Esophagus muscularis mucosa (tissue), 4 donors: ENCODE measurements around the gene NT5DC1. TPM values are rescaled to one million over a fixed set of nuclear protein-coding genes. Genes with fewer than 3 reads are reported as not detected.

Experiments used
- DNase-seq: peaks from one replicate; pipeline ENCODE4 v3.0.0-alpha.2; 2017; ENCODE audit errors: extremely low spot score
- H3K27ac ChIP-seq, 4 donors: fragments of 200-600 bp; sonication (generic); replicated peaks in 1 of 4; 1 replicate in 3 of 4; 2 replicates in 1 of 4; pipeline ENCODE4 v1.5.1; 2016 to 2019; ENCODE audit warnings: mild to moderate bottlenecking in 1 of 4
- H3K27me3 ChIP-seq, 4 donors: fragments of 200-600 bp; sonication (generic); one replicate each; pipeline versions ENCODE4 v1.5.1 to v1.6.0; 2016 to 2019
- H3K36me3 ChIP-seq, 4 donors: fragments of 200-600 bp; sonication (generic); one replicate each; pipeline ENCODE4 v1.5.1; 2016 to 2019
- H3K4me1 ChIP-seq, 4 donors: fragments of 200-600 bp; sonication (generic); one replicate each; pipeline ENCODE4 v1.5.1; 2016 to 2019
- H3K4me3 ChIP-seq, 4 donors: fragments of 200-600 bp; sonication (generic); 1 replicate in 2 of 4; 2 replicates in 2 of 4; pipeline ENCODE4 v1.5.1; 2016 to 2019; ENCODE audit warnings: mild to moderate bottlenecking in 4 of 4, moderate library complexity in 1 of 4
- H3K9me3 ChIP-seq, 4 donors: fragments of 200-600 bp; sonication (generic); 1 replicate in 3 of 4; 2 replicates in 1 of 4; pipeline ENCODE4 v1.5.1; 2016 to 2019
- CTCF ChIP-seq, 3 experiments: fragments of 200-600 bp in 2 of 3; fragments of 450-650 bp in 1 of 3; sonication (generic) in 2 of 3; IDR thresholded peaks; one replicate each; pipeline ENCODE4 v1.5.1; 2017 to 2019; ENCODE audit warnings: antibody characterized with exemption in 3 of 3, mild to moderate bottlenecking in 2 of 3, moderate library complexity in 1 of 3
- EP300 ChIP-seq: sonication (generic); formaldehyde crosslinking; IDR thresholded peaks from one replicate; pipeline ENCODE4 v1.6.1; 2017; ENCODE audit warnings: antibody characterized with exemption
- POLR2A ChIP-seq: fragments of 450-650 bp; IDR thresholded peaks from one replicate; pipeline ENCODE4 v1.6.1; 2017; ENCODE audit warnings: antibody characterized with exemption, moderate library complexity, mild to moderate bottlenecking, low read depth
- POLR2AphosphoS5 ChIP-seq, 2 donors: sonication (generic); formaldehyde crosslinking; IDR thresholded peaks; one replicate each; pipeline ENCODE4 v1.6.1; 2017; ENCODE audit warnings: antibody characterized with exemption in 2 of 2
- WGBS: methylation state at CpG from one replicate; pipeline ENCODE4 v1.1.5; 2018; 5-methylcytosine and 5-hydroxymethylcytosine counted together
- intact Hi-C: fragments of 100-400 bp; cut with DNase I; formaldehyde crosslinking; loops from one replicate; pipeline ENCODE4 v1.15.1; 2023
- total RNA-seq, 4 donors: library from RNA; depleted of rRNA; stranded (reverse); fragments of >200 nt; gene quantifications; one replicate each; pipeline versions ENCODE4 v1.1.0 to v1.2.1, GENCODE V29; 2016

Gene NT5DC1
- total RNA-seq, 4 donors from 2014 or later: 4.1 to 8.4 (median 6.7) TPM

DNA sequence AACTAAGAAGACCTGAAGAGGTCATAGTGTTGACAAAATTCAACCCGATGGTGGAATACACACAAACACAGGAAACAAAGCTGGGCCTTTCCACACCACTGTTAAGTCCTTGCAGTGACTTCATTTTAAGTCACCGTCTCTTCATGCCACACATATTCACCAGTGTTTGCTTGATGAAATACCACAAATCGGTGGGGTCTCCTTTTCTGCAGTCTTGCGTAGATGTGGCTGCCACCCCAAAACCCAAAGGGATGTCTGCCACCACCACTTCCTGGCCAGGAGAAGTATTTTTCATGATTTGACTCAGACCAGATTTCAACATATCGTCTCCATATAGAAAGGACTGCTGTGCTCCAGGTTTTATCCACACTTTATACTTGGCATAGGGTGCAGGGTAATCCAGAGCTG, 36.3 kb downstream of the NT5DC1 start:
- Histone ChIP-seq H3K36me3 (peaks cover 0 to 7% (median 2%) of the 10 kb centered on the region in 4 donors), H3K27ac (no peak overlapping the region), H3K4me1 (no peaks in the 10 kb centered on the region), H3K4me3 (no peak overlapping the region), H3K9me3 (no peaks in the 10 kb centered on the region), H3K27me3 (no peaks in the 10 kb centered on the region)
- 86% methylated on average over 5 of the region's 5 CpGs for WGBS
- no peak for DNase-seq
- TF ChIP-seq POLR2A: no peak
- no peak for TF ChIP-seq POLR2AphosphoS5 (IDR thresholded peaks at IDR 0.05)
- TF ChIP-seq EP300: no peak
- no peak for TF ChIP-seq CTCF (IDR thresholded peaks at IDR 0.05)
- intact Hi-C loops: no loop called here

- Histone ChIP-seq H3K27ac (no peak overlapping the region), H3K27me3 (no peaks in the 10 kb centered on the region), H3K4me3 (no peak overlapping the region), H3K9me3 (no peaks in the 10 kb centered on the region), H3K36me3 (peaks cover 0 to 4% (median 2%) of the 10 kb centered on the region in 4 donors), H3K4me1 (peaks cover 0 to 3% (median 0%) of the 10 kb centered on the region in 4 donors)
- DNase-seq: no peak
- 96% methylated on average over 4 of the region's 4 CpGs for whole genome bisulfite sequencing
- TF ChIP-seq EP300: no peak
- TF ChIP-seq CTCF (IDR thresholded peaks at IDR 0.05): no peak
- TF ChIP-seq POLR2A: no peak
- intact Hi-C loops: no loop called here
Observed at GRCh38 chr6:116139917-116140316, 39.3 kb downstream of the NT5DC1 start.

GRCh38 chr6:116144605-116145004, 44.0 kb downstream of the NT5DC1 start:
- intact Hi-C loops: no loop called here
- no peak overlapping the region for H3K4me3 ChIP-seq
- peaks cover 0 to 4% (median 0%) of the 10 kb centered on the region in 4 donors for H3K4me1 ChIP-seq
- H3K27ac ChIP-seq: no peak overlapping the region
- DNase-seq: no peak
- H3K9me3 ChIP-seq: no peaks in the 10 kb centered on the region
- H3K36me3 ChIP-seq: peaks cover 0 to 4% (median 2%) of the 10 kb centered on the region in 4 donors
- H3K27me3 ChIP-seq: no peaks in the 10 kb centered on the region
- 79% methylated on average over 3 of the region's 3 CpGs for WGBS
- TF ChIP-seq POLR2A (no peak), EP300 (no peak)

- WGBS: 83% methylated on average over 4 of the region's 4 CpGs
- TF ChIP-seq EP300 (no peak), POLR2A (no peak), POLR2AphosphoS5 (IDR thresholded peaks at IDR 0.05) (no peak), CTCF (IDR thresholded peaks at IDR 0.05) (no peak)
- intact Hi-C loops: no loop called here
- Histone ChIP-seq H3K9me3 (no peaks in the 10 kb centered on the region), H3K4me3 (no peak overlapping the region), H3K4me1 (peaks cover 0 to 4% (median 0%) of the 10 kb centered on the region in 4 donors), H3K27me3 (no peaks in the 10 kb centered on the region), H3K27ac (no peak overlapping the region), H3K36me3 (no peaks in the 10 kb centered on the region)
- no peak for DNase-seq
Observed at GRCh38 chr6:116145803-116146675, 45.4 kb downstream of the NT5DC1 start.

DNA sequence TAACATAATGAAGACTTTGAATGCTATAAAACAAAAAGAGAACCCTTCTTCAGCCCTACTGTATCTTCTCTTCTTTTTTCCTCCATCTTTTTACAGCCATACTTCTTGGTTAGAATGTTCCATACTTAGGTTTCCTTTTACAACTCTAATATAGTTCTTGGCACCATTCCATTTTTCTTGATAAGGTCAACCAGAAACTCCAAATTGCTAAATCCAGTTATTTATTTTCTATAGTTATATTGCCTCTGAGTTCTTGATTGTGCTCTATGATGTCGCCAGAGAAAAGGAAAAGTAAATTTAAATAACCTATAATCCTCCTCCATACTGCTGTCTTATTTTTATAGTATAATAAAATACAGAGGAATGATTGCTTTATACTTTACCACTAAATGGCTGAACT, 52.0 kb downstream of the NT5DC1 start:
- intact Hi-C loops: no loop called here
- TF ChIP-seq POLR2A (no peak), POLR2AphosphoS5 (IDR thresholded peaks at IDR 0.05) (no peak), CTCF (IDR thresholded peaks at IDR 0.05) (no peak), EP300 (no peak)
- Histone ChIP-seq H3K4me3 (no peak overlapping the region), H3K36me3 (no peaks in the 10 kb centered on the region), H3K4me1 (no peaks in the 10 kb centered on the region), H3K27ac (no peak overlapping the region), H3K9me3 (no peaks in the 10 kb centered on the region), H3K27me3 (no peaks in the 10 kb centered on the region)
- WGBS: 94% methylated on average over 1 of the region's 1 CpG
- DNase-seq: no peak
